HG03103 (cell line): ENCODE results near the gene MAST3.

ENCODE experiments used
- ATAC-seq: cut with Tn5 transposase; IDR thresholded peaks from one replicate; pipeline ENCODE4 v1.9.1; 2021; ENCODE audit warnings: low read depth; ENCODE audit not compliant: unreplicated experiment

The MAST3 gene

GRCh38 chr19:18097217-18097992 is at the start of gene MAST3:
Gene MAST3 (plus strand): TSS chr19:18097778. CDS start chr19:18097793, 15 bp downstream.
- peak; percentile 47 for ATAC-seq

- ATAC-seq: no peak
These were observed 48.2 kb upstream of the MAST3 start for GRCh38 chr19:18049385-18049784.

- no peak for ATAC-seq
These were observed 45.7 kb upstream of the MAST3 start for GRCh38 chr19:18051887-18052286.

GRCh38 chr19:18053576-18054219 is 43.9 kb upstream of the MAST3 start:
- ATAC-seq: no peak

- ATAC-seq: no peak
These were observed 41.6 kb upstream of the MAST3 start for GRCh38 chr19:18055967-18056366.

GRCh38 chr19:18057557-18057956 is 40.0 kb upstream of the MAST3 start:
- ATAC-seq: no peak

GRCh38 chr19:18058208-18059009 is 39.2 kb upstream of the MAST3 start:
- no peak for ATAC-seq

GRCh38 chr19:18059297-18059696 is 38.3 kb upstream of the MAST3 start:
- ATAC-seq: no peak

GRCh38 chr19:18059902-18060301 is 37.7 kb upstream of the MAST3 start:
- ATAC-seq: no peak

GRCh38 chr19:18060472-18060871 is 37.1 kb upstream of the MAST3 start:
- ATAC-seq: no peak

- ATAC-seq: no peak
These were observed 35.5 kb upstream of the MAST3 start for GRCh38 chr19:18062028-18062427.

GRCh38 chr19:18063463-18063862 is 34.1 kb upstream of the MAST3 start:
- no peak for ATAC-seq

- ATAC-seq: no peak
These were observed 32.4 kb upstream of the MAST3 start for GRCh38 chr19:18065173-18065495.

GRCh38 chr19:18068395-18068794 is 29.2 kb upstream of the MAST3 start:
- no peak for ATAC-seq

- no peak for ATAC-seq
These were observed 28.2 kb upstream of the MAST3 start for GRCh38 chr19:18069383-18069782.

- no peak for ATAC-seq
These were observed 27.4 kb upstream of the MAST3 start for GRCh38 chr19:18070181-18070580.

GRCh38 chr19:18072335-18072734 is 25.2 kb upstream of the MAST3 start:
- ATAC-seq: no peak

GRCh38 chr19:18073197-18073596 is 24.4 kb upstream of the MAST3 start:
- ATAC-seq: no peak

- no peak for ATAC-seq
These were observed 23.4 kb upstream of the MAST3 start for GRCh38 chr19:18074192-18074591.

- ATAC-seq: no peak
These were observed 13.5 kb upstream of the MAST3 start for GRCh38 chr19:18083929-18084684.
